Upper lobe of right lung (tissue), 1 donor: Measurements from ENCODE around the gene DTWD2. TPM values are rescaled to one million over a fixed set of nuclear protein-coding genes. Genes with fewer than 3 reads are reported as not detected.

Experiments used
- ATAC-seq: fragments of 200-7000 bp; cut with Tn5 transposase; one replicate; pipeline ENCODE4 v1.9.1; 2020; ENCODE audit warnings: mild to moderate bottlenecking, moderate library complexity
- DNase-seq: peaks from one replicate; pipeline ENCODE4 v3.0.0-alpha.2; 2020
- H3K27ac ChIP-seq: fragments of 200-600 bp; one replicate; pipeline ENCODE4 v1.8.0; 2022
- H3K27me3 ChIP-seq: fragments of 200-600 bp; one replicate; pipeline ENCODE4 v1.8.0; 2022; ENCODE audit warnings: mild to moderate bottlenecking
- H3K36me3 ChIP-seq: fragments of 200-600 bp; one replicate; pipeline ENCODE4 v1.8.0; 2022
- H3K4me1 ChIP-seq: fragments of 200-600 bp; one replicate; pipeline ENCODE4 v1.8.0; 2022
- H3K4me3 ChIP-seq: fragments of 200-600 bp; one replicate; pipeline ENCODE4 v1.8.0; 2022; ENCODE audit warnings: mild to moderate bottlenecking
- H3K9me3 ChIP-seq: fragments of 200-600 bp; one replicate; pipeline ENCODE4 v1.8.0; 2022
- intact Hi-C: fragments of 100-400 bp; cut with DNase I; formaldehyde crosslinking; loops from one replicate; pipeline ENCODE4 v1.11.0; 2022
- total RNA-seq: library from RNA; stranded (reverse); fragmentation: NEBNext Ultra II Directional; extraction: Animal tissue kit (Norgen Biotek cat#: 25700); gene quantifications from one replicate; pipeline ENCODE4 v1.2.1, GENCODE V29; 2021
- TF ChIP-seq, protein P1 (sequence below): fragments of 200-600 bp; IDR thresholded peaks from one replicate; pipeline ENCODE4 v1.8.0; 2022; ENCODE audit warnings: antibody characterized with exemption
- donor health status: DM: no; HTN: yes; CAD: no; lungs with severe emphysema.

The DTWD2 gene
- total RNA-seq, 1 donor from 2014 or later, result 8.5 TPM

DNA sequence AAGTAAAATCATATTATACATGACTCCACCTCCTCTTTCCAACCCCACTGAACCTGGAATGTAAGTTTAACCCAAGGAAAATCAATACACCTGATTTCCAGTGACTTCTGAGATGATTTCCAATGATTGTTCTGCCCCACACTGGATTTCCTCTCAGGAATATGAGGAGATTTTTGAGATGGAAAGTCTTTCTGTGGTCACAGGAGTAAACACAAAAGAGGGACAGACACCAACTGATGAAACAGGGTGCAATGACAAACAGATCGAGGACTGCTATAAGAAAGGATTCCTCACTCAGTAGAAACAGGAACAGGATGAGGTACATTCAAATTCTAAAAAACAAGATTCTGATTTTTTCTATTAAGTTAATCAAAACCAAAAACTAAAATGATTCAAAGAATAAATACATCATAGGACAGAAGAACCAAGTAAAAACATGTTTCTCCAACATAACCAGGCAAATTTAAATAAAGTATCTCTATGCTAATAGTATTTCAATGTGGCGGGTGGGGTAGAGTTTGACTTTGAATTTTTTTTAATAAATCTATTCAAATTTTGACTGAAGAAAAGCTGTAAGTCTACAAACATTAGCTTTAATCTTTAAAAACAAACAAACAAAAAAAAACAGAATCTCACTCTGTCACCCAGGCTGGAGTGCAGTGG is 42.1 kb downstream of the DTWD2 start:
- H3K27me3 ChIP-seq, result no peaks in the 10 kb centered on the region
- intact Hi-C loops, result no loop called here
- TF ChIP-seq, protein P1, sequence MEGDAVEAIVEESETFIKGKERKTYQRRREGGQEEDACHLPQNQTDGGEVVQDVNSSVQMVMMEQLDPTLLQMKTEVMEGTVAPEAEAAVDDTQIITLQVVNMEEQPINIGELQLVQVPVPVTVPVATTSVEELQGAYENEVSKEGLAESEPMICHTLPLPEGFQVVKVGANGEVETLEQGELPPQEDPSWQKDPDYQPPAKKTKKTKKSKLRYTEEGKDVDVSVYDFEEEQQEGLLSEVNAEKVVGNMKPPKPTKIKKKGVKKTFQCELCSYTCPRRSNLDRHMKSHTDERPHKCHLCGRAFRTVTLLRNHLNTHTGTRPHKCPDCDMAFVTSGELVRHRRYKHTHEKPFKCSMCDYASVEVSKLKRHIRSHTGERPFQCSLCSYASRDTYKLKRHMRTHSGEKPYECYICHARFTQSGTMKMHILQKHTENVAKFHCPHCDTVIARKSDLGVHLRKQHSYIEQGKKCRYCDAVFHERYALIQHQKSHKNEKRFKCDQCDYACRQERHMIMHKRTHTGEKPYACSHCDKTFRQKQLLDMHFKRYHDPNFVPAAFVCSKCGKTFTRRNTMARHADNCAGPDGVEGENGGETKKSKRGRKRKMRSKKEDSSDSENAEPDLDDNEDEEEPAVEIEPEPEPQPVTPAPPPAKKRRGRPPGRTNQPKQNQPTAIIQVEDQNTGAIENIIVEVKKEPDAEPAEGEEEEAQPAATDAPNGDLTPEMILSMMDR, result no peak
- H3K36me3 ChIP-seq, result no peaks in the 10 kb centered on the region
- H3K27ac ChIP-seq, result no peak overlapping the region
- H3K9me3 ChIP-seq, result no peaks in the 10 kb centered on the region
- DNase-seq, result no peak
- no peak for ATAC-seq
- H3K4me3 ChIP-seq, result no peak overlapping the region
- no peaks in the 10 kb centered on the region for H3K4me1 ChIP-seq

DNA sequence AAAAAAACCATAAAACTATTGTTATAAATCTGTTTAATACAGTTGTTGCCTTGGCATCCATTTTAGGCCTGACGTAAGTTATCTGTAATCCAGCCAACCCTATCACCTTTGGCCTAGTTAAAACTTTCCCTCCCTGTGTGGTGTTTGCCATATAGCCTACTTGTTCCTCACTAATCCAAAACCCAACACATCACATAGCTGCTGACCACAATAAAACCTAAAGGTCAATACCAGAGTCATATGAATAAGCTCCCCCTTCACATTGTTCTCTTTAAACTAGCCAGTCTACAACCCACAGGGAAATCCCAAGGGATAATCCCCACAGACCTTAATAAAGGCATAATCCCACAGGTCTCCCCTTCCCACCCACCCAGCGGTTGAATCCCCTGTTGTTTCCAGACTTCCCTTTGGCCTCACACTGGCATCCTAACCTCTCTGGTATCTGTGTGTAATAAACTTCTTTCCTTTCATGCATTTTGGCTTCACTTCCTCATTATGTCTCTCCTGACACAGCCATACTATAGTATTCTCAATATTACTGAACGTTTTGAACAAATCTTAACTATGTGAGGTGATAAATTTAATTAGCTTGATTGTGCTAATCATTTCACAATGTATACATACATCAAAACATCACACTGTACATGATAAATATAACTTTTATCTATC is 50.8 kb downstream of the DTWD2 start:
- H3K9me3 ChIP-seq, result no peaks in the 10 kb centered on the region
- no peak overlapping the region for H3K27ac ChIP-seq
- TF ChIP-seq, protein P1, result no peak
- ATAC-seq (no peak), DNase-seq (no peak)
- H3K36me3 ChIP-seq, result no peaks in the 10 kb centered on the region
- H3K4me1 ChIP-seq, result no peaks in the 10 kb centered on the region
- no peak overlapping the region for H3K4me3 ChIP-seq
- H3K27me3 ChIP-seq, result no peaks in the 10 kb centered on the region
- intact Hi-C loops, result no loop called here

DNA sequence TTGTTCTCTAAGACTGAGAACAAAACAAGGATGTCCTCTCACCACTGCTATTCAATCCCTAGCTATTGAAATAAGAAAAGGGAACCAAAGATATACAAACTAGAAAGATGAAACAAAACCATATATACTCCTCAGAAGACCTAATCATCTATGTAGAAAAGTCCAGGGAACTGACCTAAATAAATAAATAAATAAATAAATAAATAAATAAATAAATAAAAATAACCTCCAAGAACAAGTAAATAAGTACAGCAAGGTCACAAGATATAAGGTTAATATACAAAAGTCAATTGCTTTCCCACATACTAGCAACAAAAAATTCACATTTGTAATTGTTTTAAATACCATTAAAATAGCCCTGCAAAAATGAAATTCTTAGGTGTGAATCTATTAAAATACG is 54.6 kb downstream of the DTWD2 start:
- no peak overlapping the region for H3K4me3 ChIP-seq
- no peaks in the 10 kb centered on the region for H3K4me1 ChIP-seq
- H3K9me3 ChIP-seq, result no peaks in the 10 kb centered on the region
- DNase-seq (no peak), ATAC-seq (no peak)
- H3K27me3 ChIP-seq, result no peaks in the 10 kb centered on the region
- TF ChIP-seq, protein P1, result no peak
- H3K27ac ChIP-seq, result no peak overlapping the region
- no peaks in the 10 kb centered on the region for H3K36me3 ChIP-seq
- intact Hi-C loops, result no loop called here

DNA sequence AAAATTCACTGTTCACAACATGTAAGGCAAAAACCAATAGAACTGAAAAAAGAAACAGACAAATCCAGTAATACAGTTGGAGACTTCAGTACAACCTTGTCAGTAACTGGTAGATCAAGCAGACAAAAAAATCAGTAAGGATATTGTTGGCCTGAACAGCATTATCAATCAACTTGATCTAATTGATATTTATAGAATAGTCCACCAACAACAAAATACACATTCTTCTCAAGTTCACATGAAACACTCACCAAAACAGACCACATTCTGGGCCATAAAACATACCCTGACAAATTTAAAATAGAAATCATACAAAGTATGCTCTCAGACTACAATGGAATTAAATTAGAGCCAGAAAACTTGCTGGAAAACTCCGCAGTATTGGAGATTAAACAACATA is 56.8 kb downstream of the DTWD2 start:
- H3K36me3 ChIP-seq, result no peaks in the 10 kb centered on the region
- intact Hi-C loops, result no loop called here

DNA sequence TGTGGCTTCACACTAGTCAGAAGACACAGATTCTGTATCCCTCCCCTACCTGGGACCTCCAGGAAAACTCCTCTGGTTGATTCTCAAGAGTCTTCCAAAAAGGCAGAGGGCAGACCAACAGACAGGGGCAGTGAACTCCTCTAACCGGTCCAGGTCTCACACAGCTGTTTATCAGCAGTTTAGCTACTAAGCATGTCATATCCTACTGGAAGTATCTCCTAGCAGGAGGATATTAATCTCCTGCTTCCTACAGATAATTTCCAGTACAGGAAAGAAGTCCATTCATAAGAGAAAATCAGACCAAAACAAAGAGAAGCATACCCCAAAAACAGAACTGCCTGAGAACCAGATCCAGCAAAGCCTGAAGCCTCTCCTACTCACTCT is 64.3 kb downstream of the DTWD2 start:
- no peak for DNase-seq
- Histone ChIP-seq H3K36me3 (no peaks in the 10 kb centered on the region), H3K27me3 (no peaks in the 10 kb centered on the region), H3K9me3 (no peaks in the 10 kb centered on the region), H3K4me3 (no peak overlapping the region), H3K4me1 (no peaks in the 10 kb centered on the region), H3K27ac (peak overlapping the region; percentile 8)
- ATAC-seq, result no peak
- intact Hi-C loops, result no loop called here
- TF ChIP-seq, protein P1, result no peak

More for the DNA sequence above, 56.8 kb downstream of the DTWD2 start:
- no peaks in the 10 kb centered on the region for H3K27me3 ChIP-seq
- DNase-seq, result no peak
- no peak for ATAC-seq
- H3K9me3 ChIP-seq, result no peaks in the 10 kb centered on the region
- TF ChIP-seq, protein P1, result no peak
- H3K27ac ChIP-seq, result no peak overlapping the region
- H3K4me1 ChIP-seq, result no peaks in the 10 kb centered on the region
- H3K4me3 ChIP-seq, result no peak overlapping the region
